ENCODE results near the gene PGF.

DNA sequence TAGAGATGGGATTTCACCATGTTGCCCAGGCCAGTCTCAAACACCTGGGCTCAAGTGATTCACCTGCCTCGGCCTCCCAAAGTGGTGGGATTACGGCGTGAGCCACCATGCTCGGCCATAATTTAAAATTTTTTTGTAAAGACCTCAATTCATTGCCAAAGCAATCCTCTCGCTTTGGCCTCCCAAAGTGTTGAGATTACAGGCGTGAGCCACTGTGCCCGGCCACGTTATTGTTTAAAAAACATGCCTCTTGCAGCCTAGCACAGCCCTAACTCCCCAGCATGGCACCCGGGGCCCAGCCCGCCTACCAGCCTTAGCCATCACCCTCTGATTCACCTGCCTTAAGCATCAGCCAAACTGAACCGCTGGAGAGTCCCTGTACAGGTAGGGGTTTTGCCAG lies 19.2 kb downstream of the PGF start:
- TF ChIP-seq CTCF (IDR thresholded peaks at IDR 0.05; ENCODE audit: insufficient read depth, low read length) (no peak), GABPA (IDR thresholded peaks at IDR 0.05; ENCODE audit: low read depth) (no peak), POLR2AphosphoS5 (IDR thresholded peaks at IDR 0.05; ENCODE audit: low read depth) (no peak)
- TF ChIP-seq, protein P1, sequence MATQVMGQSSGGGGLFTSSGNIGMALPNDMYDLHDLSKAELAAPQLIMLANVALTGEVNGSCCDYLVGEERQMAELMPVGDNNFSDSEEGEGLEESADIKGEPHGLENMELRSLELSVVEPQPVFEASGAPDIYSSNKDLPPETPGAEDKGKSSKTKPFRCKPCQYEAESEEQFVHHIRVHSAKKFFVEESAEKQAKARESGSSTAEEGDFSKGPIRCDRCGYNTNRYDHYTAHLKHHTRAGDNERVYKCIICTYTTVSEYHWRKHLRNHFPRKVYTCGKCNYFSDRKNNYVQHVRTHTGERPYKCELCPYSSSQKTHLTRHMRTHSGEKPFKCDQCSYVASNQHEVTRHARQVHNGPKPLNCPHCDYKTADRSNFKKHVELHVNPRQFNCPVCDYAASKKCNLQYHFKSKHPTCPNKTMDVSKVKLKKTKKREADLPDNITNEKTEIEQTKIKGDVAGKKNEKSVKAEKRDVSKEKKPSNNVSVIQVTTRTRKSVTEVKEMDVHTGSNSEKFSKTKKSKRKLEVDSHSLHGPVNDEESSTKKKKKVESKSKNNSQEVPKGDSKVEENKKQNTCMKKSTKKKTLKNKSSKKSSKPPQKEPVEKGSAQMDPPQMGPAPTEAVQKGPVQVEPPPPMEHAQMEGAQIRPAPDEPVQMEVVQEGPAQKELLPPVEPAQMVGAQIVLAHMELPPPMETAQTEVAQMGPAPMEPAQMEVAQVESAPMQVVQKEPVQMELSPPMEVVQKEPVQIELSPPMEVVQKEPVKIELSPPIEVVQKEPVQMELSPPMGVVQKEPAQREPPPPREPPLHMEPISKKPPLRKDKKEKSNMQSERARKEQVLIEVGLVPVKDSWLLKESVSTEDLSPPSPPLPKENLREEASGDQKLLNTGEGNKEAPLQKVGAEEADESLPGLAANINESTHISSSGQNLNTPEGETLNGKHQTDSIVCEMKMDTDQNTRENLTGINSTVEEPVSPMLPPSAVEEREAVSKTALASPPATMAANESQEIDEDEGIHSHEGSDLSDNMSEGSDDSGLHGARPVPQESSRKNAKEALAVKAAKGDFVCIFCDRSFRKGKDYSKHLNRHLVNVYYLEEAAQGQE (IDR thresholded peaks at IDR 0.05; ENCODE audit: insufficient replicate concordance, low read depth), result no peak

Data from HL-60 (cell line).